Nucleus accumbens (tissue), 56 donors: Measurements from ENCODE around the gene DVL1.

ENCODE experiments used
- DNase-seq, 56 donors: peaks; one replicate each; lab custom pipeline; 2025; lab: John Stamatoyannopoulos, UW

DVL1 gene

DNA sequence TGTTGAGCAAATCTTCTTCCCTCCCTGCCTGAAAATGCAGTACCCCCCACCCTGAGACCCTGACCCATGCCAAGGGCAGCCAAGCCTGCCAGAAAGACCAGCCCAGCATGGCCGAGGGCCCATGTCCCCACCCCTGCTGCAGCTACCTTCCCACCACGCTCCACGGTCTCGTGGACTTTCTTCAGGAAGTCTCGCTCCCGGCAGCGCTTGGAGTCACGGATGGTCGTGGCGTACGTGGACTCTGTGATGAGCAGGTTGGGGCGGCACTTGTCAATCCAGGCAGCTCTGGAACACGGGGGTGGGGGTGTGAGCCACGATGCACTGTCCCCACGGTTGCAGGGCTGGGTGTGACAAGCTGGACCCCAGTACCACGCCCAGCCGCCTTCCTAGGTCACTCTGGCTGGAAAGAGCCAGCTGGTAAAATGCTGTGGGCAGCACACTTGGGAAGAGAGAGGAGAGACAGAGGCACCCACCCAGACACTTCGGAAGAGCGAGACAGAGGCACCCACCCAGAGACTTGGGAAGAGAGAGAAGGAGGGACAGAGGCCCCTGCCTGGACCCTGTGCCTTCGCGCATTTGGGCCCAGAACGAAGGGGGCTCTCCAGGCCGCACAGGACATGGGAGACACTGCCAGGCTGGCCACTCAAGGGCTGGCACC is 34.4 kb downstream of the DVL1 start:
- no peak for DNase-seq

DNA sequence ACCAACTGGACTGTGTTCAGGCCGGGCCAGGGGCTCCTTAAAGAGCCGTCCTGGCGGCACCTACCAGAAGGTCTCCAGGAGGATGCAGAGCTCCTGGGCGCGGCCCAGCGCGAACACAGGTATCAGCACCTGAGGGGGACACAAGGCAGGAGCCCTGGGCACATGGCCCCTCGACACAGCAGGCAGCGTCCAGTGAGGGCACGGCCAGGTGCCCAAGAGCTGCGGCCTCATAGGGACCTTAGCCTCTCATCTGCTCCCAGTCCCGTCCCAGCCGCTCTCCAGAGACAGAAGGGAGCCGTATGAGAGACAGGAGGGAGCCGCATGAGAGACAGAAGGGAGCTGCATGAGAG is 35.0 kb downstream of the DVL1 start:
- DNase-seq = no peak

DNA sequence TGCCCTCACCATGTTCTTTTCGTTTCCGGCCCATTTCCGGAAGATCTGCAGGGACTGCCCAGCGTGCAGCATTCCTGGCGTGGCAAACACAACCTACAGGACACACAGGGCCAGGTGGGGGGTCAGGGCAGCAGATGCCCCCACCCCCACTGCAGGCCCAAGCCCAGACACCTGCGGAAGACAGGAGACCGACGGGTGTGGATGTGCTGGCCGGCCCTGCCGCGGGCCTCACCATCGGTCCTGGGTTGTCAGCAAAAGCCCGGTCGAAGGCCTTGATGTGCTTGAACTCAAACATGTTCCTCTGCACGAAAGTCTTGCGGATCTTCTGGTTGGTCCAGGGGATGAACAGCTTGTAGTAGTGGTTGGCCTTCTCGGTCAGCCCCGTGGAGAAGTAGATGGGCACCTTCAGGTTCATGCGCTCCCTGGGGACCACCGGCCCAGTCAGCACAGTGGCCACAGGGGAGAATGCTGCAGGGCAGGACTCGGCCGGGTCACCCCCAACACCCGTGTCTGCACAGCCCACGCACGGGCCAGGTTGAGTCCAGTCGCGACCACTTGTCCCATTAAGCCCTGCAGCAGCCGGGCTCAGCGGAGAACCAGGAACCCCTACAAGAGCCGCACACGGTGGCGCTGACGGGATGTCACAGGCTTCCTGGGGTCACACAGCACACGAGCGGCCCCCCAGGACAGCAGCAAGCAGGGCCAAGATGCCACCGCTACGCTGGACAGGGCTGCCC is 35.5 kb downstream of the DVL1 start:
- no peak for DNase-seq

DNA sequence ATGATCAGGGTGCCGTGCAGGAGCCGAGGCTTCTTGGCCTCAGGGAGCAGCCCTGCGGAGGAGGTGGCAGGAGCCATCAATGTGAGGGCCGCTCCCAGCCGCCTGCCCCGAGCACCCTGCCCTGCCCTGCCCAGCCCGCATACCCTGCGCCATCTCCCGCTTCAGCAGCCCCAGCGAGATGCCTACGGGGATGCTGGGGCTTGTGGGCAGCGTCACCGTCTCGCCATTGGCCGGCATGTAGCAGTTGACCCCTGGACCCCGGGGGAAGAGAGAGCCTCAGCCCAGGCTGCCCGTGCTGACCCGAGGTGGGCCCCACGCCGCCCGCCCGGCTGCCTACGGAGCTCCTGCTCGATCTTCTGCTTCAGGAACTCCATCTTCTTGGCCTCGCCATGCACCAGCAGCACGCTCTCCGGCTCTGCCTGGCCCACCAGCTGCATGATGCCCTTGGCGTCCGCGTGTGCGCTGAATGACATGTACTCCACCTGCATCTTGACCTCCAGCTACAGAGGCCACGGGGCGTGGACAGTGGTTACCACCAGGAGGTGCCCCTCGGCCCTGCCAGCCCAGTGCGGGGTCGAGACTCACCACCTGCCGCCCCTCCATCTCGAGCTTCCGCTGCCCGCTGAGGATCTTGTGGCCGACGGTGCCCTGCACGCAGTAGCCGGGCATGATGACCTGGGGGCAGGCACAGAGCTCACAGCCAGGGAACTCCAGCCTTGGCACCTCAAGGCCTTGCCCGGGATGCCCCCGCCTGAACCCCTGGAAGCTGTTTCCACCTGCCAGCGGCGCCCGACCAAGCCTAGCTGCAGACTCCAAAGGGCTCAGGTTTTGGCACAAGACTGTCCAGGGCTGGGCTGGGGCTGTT is 36.5 kb downstream of the DVL1 start:
- DNase-seq = no peak

DNA sequence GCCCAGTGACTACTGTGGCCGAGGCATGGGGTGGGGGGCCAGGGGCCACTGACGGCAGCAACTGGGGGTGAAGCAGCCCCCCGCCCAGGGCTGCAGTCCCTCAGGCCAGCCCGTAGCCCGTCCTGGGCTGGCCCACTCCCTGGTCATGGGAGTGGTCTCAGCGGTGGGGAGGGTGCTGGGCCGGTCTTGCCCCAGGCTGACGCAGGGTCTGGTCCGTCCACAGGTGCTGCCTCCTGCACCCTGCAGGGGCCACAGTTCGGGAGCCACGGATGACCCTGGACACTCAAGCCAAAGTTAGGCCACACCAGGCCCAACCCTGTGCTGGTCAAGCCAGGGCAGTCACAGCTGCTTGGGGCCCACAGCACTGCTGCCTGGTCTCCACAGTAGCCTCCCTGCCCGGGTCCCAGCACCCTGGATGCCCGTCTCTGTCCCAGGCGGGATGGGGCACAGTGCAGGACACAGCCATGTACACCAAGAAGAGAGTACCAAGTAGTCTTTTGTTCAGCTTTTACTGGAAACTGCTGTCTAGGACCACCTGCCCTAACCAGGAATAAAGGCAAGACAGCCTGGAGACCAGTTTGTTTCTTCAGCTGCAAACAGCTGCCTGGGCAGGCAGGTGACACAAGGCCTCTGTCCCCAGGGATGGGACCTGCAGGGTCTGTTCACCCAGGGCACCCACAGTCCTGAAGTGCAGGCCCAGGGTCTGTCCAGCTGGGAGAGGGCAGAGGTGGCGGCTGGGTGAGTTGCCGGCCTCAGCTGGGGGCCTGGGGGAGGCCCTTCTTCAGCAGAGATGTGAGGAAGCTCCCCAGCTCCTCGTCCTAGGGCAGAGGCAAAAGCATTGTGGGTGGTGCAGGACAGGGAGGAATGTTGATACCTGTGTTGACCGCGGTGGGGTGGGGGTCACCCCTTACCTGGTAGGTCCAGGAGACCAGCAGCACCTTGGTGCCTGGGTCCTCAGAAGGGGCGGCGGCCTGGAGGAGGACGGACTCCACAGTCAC is 37.8 kb downstream of the DVL1 start:
- DNase-seq = no peak

DNA sequence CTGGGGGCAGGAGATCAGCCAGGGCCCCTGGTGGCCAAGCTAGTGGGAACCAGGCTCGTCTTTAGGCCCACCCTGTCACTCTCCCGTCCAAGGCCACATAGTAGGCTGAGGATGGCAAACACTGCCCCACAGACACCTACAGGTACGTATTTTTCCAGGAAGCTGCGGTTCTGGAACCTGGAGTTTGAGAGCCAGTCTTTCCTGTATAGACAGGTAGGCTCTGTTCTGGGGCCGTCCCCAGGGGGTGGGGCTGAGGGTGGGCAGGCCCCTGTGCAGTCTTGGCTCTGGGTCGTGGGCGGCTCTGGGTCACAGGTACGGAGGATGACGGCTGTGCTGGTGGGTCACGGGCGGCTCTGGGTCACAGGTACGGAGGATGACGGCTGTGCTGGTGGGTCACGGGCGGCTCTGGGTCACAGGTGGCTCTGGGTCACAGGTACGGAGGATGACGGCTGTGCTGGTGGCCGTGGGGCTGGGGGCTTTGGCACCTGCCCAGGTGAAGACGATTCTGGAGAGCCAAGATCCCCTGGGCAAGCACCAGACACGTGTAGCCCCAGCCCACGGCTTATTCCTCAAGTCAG is 38.7 kb downstream of the DVL1 start:
- no peak for DNase-seq

DNA sequence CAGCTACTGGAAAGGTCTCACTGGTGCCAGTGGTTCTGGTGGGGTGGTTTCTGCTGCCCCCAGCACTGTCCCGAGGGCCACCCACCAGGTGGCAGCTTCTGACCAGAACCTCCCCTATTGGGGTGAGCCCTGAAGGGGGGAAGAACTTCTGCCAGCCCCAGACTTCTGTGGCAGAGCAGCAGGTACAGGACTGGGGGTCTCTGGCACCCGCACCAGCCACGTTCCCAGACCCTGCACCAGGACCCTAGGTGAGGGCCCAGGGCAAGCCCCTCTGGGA is 39.2 kb downstream of the DVL1 start:
- no peak for DNase-seq

DNA sequence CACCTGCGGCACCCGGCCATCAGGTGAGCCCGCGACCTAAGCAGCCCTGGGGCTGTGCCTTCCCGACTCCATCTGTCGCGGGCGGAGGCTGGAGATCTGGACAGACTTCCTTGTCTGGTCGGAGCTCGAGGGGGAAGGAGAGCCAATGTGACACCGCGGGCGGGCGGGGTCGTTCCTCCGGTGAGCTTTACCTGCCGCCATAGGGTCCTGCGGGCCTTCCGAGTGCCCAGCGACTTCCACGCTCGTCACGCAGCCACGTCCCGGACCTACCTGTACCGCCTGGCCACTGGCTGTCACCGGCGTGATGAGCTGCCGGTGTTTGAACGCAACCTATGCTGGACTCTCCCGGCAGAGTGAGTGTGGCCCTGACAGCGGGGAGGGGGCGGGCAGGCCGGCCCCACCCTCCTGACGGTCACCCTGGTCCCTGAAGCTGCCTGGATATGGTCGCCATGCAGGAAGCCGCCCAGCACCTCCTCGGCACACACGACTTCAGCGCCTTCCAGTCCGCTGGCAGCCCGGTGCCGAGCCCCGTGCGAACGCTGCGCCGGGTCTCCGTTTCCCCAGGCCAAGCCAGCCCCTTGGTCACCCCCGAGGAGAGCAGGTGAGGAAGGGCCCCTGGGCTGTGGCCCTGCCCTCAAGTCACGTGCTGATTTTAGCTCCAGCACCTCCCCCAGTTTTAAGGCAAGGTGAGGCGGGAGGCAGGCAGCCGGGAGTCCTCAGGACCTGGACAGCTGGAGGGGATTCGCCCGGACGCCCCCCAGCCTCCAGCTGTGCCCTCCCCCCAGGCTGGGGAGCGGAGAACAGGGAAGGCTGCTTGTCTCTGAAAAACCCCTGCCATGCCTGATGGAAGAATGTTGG is 39.7 kb downstream of the DVL1 start:
- peak in 1 of 56 donors; percentile 11 for DNase-seq

DNA sequence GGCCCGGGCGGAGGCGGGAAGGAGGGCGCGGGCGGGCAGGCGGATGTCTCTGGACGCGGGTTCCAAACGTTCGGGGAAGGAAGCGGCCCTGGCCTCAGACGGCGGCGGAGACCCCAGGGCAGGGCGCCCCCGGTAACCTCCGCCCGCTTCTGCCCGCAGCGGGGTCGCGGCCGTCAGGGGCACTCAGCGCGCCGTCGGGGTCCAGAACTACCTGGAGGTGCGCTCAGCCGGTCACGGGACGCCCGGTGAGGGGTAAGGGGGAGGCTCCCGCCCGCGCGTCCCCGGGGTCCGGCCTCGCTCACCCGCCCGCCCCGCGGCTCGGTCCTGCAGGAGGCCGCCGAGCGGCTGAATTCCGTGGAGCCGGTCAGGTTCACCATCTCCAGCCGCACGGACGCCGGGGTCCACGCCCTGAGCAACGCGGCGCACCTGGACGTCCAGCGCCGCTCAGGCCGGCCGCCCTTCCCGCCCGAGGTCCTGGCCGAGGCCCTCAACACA is 40.4 kb downstream of the DVL1 start:
- peak in 1 of 56 donors; percentile 54 for DNase-seq

DNA sequence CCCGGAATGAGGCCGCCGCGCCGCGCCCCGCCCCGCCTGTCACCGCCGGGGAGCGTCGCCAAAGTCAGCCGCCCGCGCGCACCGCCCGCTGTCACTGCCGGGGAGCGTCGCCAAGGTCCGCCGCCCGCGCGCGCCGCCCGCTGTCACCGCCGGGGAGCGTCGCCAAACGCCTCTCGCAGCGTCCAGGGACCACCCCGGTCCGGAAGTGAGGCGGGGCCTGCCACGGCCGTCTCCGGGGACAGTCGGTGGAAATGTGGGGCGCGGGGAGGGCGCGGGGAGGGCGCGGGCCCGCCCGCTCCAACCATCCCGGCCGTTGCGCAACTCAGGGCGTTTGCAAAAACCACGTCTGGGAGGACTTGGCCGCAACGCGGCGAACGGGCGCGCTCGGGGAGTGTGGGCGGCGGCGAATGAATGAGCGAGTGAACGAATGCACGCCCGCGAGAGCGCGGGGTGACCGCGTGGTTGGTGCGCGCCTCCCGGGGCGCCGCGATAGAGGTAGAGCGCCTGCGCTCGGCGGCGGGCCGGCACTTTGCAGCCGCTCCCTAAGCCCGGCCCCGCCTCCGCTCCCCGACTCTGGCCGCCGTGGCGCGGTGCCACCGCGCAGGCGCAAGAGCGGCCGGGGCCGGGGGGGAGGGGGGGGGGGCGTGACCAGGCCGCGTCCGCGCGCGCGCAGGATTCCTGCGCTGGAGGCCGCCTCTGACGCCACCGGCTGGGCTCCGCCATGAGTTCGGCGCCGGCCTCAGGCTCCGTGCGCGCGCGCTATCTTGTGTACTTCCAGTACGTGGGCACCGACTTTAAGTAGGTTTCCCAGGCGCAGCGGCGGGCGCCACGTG is 41.1 kb downstream of the DVL1 start, which contains the start of the genes ACAP3 and PUSL1:
ACAP3 (minus strand) TSS at position 8 of the 833 bp plus-strand sequence. CDS start 115 bp downstream, outside the sequence.
PUSL1 (plus strand) TSS at position 675 of the 833 bp plus-strand sequence; CDS start at position 722, 47 bp downstream.
- DNase-seq = peak; percentile 30 to 97 (median 91)

DNA sequence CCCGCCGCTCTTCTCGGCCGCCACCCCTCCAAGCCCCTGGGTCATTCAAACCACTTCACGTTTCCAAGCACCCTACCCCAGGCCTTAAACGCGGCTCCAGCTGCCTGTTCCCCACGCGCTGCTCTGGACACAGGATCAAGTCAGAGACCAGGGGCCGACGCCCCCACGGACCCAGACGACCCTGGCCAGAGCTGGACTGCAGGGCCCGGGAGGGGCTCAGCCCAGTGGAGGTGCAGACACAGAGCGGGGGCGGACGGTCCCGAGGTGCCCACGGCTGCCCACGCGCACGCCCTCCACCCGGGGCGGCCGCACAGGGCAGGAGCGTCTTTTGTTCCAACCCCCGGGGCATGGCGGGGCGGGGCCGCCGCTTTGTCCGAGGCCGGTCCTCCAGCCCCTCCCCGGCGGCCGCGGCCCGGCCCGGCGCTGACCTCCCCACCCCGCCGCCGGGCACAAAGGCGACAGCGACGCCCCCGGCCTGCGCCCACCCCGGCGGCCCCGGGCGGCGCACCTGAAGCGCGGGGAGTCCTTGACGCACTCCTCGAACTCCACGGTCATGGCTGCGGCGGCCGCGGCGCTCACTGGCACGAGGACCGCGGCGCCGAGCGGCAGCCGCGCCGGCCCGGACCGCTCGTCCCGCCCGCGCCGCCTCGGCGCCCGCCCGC is 41.8 kb downstream of the DVL1 start:
- DNase-seq = peak in 12 of 56 donors; percentile 33 to 70 (median 54)

DNA sequence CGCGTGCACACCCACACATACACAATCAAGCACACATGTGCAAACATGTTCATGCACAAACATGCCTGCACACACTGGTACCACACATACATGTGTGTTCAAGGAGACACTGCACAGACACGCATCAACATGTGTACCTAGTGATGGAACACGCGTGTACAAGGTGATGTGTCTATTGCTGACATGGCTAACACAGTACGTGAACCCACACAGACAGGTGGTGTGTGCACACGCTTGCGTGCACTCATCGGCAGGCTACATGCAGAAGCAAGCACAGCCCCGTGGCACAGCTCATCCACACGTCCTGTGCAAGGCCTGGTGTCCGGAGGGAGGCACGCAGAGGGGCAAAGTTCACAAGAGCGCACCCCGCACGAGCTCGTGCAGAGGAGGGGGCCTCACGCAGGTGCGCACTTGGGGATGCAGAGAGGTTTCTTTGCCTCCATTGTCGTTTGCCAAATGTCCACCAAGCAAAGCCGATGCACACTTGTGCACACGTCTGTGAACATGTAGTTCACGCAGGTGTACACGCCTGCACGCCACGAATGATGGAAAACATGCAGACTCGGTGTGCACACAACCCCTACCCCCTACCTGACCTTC is 42.5 kb downstream of the DVL1 start:
- DNase-seq = peak in 16 of 56 donors; percentile 13 to 63 (median 40)

DNA sequence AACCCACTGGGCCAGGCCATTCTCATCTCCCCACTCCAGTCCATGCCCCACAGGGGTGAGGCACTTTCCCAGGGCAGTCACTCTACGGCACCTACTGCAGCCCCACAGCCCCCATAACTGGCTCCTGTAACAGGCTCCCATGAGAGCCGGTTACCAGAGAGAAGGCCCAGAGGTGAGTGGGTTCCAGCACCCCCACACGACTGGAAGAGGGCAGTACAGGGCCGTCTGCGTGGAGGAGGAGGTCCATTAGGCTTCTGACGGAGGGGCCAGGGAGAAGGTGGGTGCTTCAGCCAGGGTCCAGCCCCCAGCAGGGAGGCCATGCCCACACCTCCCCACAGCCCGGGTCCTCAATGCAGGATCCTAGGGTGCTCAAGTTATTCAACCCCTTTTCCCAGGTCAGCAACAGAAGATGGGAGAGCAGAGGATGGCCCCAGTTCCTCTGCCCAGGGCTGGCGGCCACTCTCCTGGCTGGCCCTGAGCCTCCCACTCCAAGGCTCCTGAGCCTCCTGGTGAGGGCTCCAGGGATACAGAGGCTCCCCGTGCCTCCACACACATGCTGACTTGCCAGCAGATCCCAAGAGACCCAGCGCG is 43.1 kb downstream of the DVL1 start:
- DNase-seq = no peak

DNA sequence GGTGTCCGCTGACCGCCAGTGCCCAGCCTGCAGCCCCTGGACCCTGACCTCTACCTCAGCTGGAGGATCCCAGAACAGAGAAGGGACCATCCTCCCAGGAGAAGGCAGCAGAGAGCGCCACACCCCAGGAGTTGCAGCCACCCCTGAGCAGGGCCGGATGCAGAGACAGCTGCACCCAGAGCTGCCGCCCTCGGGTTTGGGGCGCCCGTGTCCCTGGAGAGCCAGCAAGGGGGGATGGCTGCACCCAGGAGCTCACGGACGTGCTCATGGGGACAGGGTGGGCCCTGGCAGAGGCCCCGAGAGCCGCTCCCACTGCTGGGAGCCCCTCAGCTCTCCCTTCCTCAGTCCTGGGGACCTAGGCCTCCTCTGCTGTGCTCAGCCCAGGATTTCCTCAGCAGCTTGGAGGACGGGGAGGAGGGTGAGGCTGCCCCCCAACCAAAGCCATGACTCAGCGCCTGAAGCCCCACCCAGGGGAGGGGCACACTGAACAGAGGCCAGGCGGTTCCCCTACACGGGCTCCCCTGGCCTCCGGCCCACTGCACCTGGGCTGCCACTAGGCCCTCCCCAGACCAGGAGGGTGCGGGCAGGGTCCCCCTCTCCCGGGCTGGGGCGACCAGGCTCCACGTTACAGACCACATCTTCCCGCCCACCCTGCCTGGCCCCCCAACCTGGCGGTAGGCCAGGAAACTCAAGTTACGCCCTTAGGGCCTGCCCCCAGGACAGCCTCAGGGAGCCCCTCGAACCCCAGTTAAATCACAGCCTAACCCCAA is 43.7 kb downstream of the DVL1 start:
- peak in 35 of 56 donors; percentile 5 to 69 (median 42) for DNase-seq
